Measurements from ENCODE around the gene UACA. TPM values are rescaled to one million over a fixed set of nuclear protein-coding genes. Genes with fewer than 3 reads are reported as not detected.

Gene UACA
- total RNA-seq, 1 experiment from 2014 or later = 24.4 TPM

- in situ Hi-C loops (cut with HindIII; ENCODE audit: low pct_unique_long_range_greater_than_20kb, low sequenced_read_pairs) = no loop called here
- no peak for DNase-seq (ENCODE audit: low read depth, low spot score)
Measured at GRCh38 chr15:70788114-70789049, 25.0 kb upstream of the UACA start.

GRCh38 chr15:70786996-70787395, 23.6 kb upstream of the UACA start:
- in situ Hi-C loops (cut with HindIII; ENCODE audit: low pct_unique_long_range_greater_than_20kb, low sequenced_read_pairs) = no loop called here
- no peak for DNase-seq (ENCODE audit: low read depth, low spot score)

DNA sequence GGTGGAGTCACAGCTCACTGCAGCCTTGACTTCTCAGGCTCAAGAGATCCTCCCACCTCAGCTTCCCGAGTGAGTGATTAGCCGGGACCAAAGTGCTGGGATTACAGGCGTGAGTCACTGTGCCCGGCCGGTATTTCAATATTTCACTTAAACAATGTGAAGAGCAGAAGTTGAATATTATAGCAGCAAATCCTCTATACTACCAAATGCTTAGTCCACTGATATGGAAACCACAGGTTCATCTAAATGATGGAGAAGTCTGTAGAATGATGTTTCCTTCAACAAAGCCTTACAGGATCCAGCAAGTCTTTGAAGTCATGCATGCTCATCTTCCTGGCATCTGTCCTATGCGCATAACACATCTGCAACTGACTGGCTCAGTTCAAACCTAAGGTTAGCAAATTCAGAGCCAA, 20.3 kb upstream of the UACA start:
- in situ Hi-C loops (cut with HindIII; ENCODE audit: low pct_unique_long_range_greater_than_20kb, low sequenced_read_pairs) = no loop called here
- no peak for DNase-seq (ENCODE audit: low read depth, low spot score)

DNA sequence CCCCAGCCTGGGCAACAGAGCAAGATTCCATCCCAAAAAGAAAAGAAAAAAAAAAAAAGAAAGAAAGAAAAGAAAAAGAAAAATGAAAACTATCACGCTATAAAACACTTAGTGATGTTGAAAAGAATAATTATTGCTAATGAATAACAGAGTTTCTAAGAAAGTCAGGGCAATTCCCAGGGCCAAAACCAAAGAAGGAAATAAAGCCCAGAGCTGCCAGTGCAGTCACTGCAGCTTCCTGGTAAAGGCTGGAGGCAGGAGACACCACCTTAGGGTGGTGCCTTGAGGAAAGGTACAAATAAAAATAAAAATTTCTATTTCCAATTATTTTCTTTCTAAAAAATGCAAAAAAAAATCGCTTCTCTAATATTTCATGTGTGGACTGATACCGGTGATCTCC, 19.7 kb upstream of the UACA start:
- in situ Hi-C loops (cut with HindIII; ENCODE audit: low pct_unique_long_range_greater_than_20kb, low sequenced_read_pairs) = no loop called here
- DNase-seq (ENCODE audit: low read depth, low spot score) = no peak

GRCh38 chr15:70781236-70781635, 17.9 kb upstream of the UACA start:
- no peak for DNase-seq (ENCODE audit: low read depth, low spot score)
- in situ Hi-C loops (cut with HindIII; ENCODE audit: low pct_unique_long_range_greater_than_20kb, low sequenced_read_pairs) = no loop called here

GRCh38 chr15:70778258-70779076, 15.1 kb upstream of the UACA start:
- no peak for DNase-seq (ENCODE audit: low read depth, low spot score)
- in situ Hi-C loops (cut with HindIII; ENCODE audit: low pct_unique_long_range_greater_than_20kb, low sequenced_read_pairs) = no loop called here

- no peak for DNase-seq (ENCODE audit: low read depth, low spot score)
- in situ Hi-C loops (cut with HindIII; ENCODE audit: low pct_unique_long_range_greater_than_20kb, low sequenced_read_pairs) = no loop called here
Measured at GRCh38 chr15:70777170-70777926, 14.0 kb upstream of the UACA start.

DNA sequence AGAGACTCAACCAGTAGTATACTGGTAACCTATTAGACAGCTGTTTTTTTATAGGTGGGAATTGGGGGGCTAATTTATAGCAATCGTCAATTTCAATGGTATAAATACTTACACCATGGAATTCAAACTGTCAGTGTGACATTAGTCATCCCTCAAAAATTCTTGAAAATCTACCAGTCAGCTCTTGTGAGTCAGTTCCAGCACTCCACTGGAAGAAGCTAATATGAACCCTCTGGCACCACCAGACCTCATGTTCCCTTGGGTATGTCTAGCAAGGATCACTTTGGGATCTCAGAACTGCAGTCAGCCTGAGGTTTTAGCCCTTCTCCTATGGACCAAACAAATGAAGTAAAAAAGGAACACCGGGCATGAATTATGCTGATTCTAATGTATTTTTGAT, 11.8 kb upstream of the UACA start:
- no peak for DNase-seq (ENCODE audit: low read depth, low spot score)
- in situ Hi-C loops (cut with HindIII; ENCODE audit: low pct_unique_long_range_greater_than_20kb, low sequenced_read_pairs) = no loop called here

GRCh38 chr15:70772402-70772801, 9.0 kb upstream of the UACA start:
- DNase-seq (ENCODE audit: low read depth, low spot score) = no peak
- in situ Hi-C loops (cut with HindIII; ENCODE audit: low pct_unique_long_range_greater_than_20kb, low sequenced_read_pairs) = no loop called here

DNA sequence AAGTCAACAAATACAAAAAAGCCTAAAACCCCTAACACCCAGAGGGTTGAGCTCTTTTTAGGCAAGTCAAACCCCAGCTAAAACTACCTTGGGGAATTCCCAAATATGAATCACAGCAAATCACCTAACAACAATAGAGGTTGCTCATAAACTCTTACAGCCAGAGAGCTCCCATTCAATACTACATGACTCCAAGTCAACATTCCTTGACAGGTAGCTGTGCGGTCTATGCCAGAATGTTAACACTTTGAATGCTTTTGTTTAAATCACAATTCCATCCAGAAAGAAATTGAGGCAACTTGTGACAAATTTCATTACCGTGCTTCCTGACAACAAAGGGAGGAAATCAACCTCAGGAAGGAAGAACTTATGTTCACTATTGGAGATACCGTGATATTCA, 7.5 kb upstream of the UACA start:
- DNase-seq (ENCODE audit: low read depth, low spot score) = no peak
- in situ Hi-C loops (cut with HindIII; ENCODE audit: low pct_unique_long_range_greater_than_20kb, low sequenced_read_pairs) = no loop called here

DNA sequence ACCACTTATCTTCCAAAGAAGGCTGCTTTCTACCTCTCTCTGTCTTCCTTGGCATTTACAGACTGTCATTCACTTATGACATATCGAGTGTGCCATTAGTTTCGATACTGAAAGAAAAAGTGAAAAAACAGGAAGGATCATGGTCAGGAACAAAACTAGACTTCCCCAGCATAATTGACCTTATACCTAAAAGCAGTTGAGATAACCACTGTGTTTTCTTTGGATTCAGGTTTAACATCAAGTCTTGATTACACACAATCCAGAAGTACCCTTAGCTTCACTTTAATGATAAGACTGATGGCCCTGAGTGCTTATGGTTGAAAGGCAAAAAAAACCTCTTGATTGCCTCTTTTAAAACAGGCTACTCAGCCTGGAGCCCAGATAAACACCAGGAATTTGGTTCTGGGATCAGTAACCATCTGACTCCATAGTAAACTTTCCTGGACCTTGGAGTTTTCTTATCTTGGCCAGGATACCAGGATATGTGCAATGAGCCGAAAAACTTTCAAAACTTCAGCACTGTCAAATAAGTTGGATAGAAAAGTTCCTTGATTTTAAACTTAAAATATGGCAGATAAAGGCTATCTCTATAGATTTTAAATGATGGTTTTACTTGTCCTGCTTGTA, 5.0 kb upstream of the UACA start:
- in situ Hi-C loops (cut with HindIII; ENCODE audit: low pct_unique_long_range_greater_than_20kb, low sequenced_read_pairs) = no loop called here

GRCh38 chr15:70767667-70768066, 4.3 kb upstream of the UACA start:
- peak; percentile 29 for DNase-seq (ENCODE audit: low read depth, low spot score)
- in situ Hi-C loops (cut with HindIII; ENCODE audit: low pct_unique_long_range_greater_than_20kb, low sequenced_read_pairs) = no loop called here

More for the DNA sequence above, 5.0 kb upstream of the UACA start:
- no peak for DNase-seq (ENCODE audit: low read depth, low spot score)

DNA sequence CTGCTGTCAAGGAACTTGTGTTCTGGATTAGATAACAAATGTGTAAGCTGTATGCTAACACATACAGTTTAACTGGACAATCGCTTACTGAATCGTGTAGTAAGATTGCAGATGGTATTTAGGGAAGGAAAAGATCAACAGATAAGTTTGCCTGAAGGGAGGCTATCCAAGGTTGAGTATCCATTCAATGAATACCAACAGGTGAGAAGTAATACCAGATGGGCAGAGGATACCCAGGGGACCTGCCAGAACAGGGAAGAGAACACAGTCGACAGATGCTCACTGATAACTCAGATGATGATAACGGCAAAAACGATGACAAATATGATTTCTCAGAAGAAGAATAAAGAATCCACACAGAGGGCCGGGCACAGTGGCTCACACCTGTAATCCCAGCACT, 3.2 kb upstream of the UACA start:
- in situ Hi-C loops (cut with HindIII; ENCODE audit: low pct_unique_long_range_greater_than_20kb, low sequenced_read_pairs) = no loop called here
- no peak for DNase-seq (ENCODE audit: low read depth, low spot score)

GRCh38 chr15:70765504-70766281, 2.3 kb upstream of the UACA start:
- in situ Hi-C loops (cut with HindIII; ENCODE audit: low pct_unique_long_range_greater_than_20kb, low sequenced_read_pairs) = no loop called here
- DNase-seq (ENCODE audit: low read depth, low spot score) = no peak

DNA sequence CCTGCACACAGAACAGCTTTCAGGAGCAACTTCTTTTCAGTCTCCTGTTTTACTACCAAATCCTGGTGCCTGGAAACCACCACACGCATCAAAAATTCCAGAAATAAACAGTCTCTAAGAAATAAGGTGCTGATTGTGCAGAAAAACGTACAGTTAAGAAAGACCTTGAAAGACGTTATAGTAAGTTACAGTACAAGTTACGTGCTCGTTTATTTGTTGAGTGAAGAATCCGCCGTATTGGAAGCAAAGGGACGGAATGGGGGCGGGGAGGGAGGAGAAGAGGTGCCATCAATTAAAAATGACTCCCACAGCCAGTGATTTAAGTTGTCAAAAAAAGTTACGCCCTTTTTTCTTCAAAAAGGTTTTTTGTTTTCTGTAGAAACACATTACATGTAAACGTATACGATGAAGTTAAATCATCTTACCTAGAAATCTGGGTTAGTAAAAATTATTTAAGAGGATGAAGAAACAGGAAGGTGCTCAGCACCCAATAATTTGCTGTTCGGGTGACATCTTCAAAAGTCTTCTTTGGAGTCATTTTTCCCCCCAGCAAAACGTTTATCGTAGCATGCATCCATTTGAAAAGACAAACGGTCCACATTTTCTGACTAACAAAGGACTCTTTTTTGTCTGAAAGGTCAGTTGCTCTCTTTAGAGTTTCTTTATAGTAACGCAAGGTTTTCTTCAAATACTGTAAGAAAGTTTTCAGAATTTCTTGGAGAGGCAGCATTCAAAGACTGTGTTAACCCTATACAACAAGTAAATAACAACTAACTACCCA, 782 bp upstream of the UACA start:
- DNase-seq (ENCODE audit: low read depth, low spot score) = peak; percentile 67
- in situ Hi-C loops (cut with HindIII; ENCODE audit: low pct_unique_long_range_greater_than_20kb, low sequenced_read_pairs) = no loop called here

DNA sequence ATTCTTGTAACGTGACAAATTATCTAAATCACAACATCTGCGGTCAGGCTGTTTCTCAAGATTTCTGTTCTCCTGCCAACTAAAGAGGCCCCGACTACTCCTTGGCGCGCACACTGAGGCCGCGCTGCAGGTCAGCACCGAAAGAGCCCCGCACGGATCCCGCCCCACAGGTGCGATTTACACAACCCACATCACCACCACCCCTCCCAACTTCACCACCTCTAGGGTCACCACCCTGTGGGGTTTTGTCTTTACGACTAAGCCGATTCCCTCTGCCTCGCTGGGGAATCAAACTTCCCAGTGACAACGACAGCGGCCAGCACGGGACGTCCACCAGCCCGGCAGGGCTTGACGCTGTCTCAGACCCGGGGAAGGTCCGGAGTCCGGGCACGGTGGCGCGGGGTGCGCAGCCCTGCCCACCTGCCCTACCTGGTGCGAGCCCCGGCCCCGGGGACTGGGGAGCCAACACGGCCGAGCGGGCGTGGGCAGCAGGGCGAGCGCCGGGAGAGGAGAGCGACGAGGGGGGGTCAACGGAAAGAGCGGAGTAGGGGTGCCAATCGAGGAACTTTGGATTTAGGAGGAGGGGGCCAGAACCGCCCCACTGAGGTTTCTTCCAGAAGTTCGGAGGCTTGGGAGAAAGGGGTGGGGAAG, 764 bp downstream of the UACA start:
- in situ Hi-C loops (cut with HindIII; ENCODE audit: low pct_unique_long_range_greater_than_20kb, low sequenced_read_pairs) = no loop called here
- DNase-seq (ENCODE audit: low read depth, low spot score) = peak; percentile 37

Data from SK-MEL-5 (cell line).